Muscle layer of duodenum (tissue), 2 donors: Measurements from ENCODE around the gene OR2V1.
"Not testable (repeated sequence)": the region's sequence is repeated elsewhere in the genome, so short reads cannot be mapped to it uniquely, and the experiment has no call there.

Experiments used
- H3K27ac ChIP-seq: one replicate; pipeline ENCODE4 v1.7.0; 2013; ENCODE audit warnings: mild to moderate bottlenecking, low read length
- H3K27me3 ChIP-seq: one replicate; pipeline ENCODE4 v1.7.0; 2013; ENCODE audit warnings: low read depth, mild to moderate bottlenecking, control low read depth, low read length
- H3K36me3 ChIP-seq, 2 donors: one replicate each; pipeline ENCODE4 v1.7.0; 2013; ENCODE audit warnings: low read length in 2 of 2, control low read depth in 1 of 2, mild to moderate bottlenecking in 1 of 2; ENCODE audit not compliant: insufficient read depth in 2 of 2, control insufficient read depth in 1 of 2
- H3K4me1 ChIP-seq, 2 donors: one replicate each; pipeline ENCODE4 v1.7.0; 2013; ENCODE audit warnings: low read length in 2 of 2, mild to moderate bottlenecking in 2 of 2, control low read depth in 1 of 2, moderate library complexity in 1 of 2; ENCODE audit not compliant: insufficient read depth in 2 of 2, control insufficient read depth in 1 of 2
- H3K4me3 ChIP-seq, 2 donors: one replicate each; pipeline ENCODE4 v1.7.0; 2013; ENCODE audit warnings: low read length in 2 of 2, low read depth in 1 of 2, mild to moderate bottlenecking in 1 of 2
- H3K9me3 ChIP-seq, 2 donors: one replicate each; pipeline ENCODE4 v1.7.0; 2013; ENCODE audit warnings: low read length in 2 of 2, control low read depth in 1 of 2, mild to moderate bottlenecking in 1 of 2; ENCODE audit not compliant: control insufficient read depth in 1 of 2
- donor health status: healthy.

Gene OR2V1

GRCh38 chr5:181121675-181122561 is 9.1 kb downstream of the OR2V1 start:
- Histone ChIP-seq H3K4me3 (no peak overlapping the region), H3K4me1 (no peaks in the 10 kb centered on the region), H3K27me3 (peaks cover 25% of the 10 kb centered on the region), H3K36me3 (no peaks in the 10 kb centered on the region), H3K9me3 (no peaks in the 10 kb centered on the region), H3K27ac (no peak overlapping the region)

- Histone ChIP-seq H3K4me1 (no peaks in the 10 kb centered on the region), H3K27ac (no peak overlapping the region), H3K4me3 (no peak overlapping the region), H3K36me3 (no peaks in the 10 kb centered on the region), H3K27me3 (peaks cover 34% of the 10 kb centered on the region), H3K9me3 (no peaks in the 10 kb centered on the region)
Observed at GRCh38 chr5:181120761-181121160, 10.2 kb downstream of the OR2V1 start.

GRCh38 chr5:181120306-181120705 is 10.7 kb downstream of the OR2V1 start:
- Histone ChIP-seq H3K4me3 (no peak overlapping the region), H3K27me3 (peaks cover 38% of the 10 kb centered on the region), H3K9me3 (no peaks in the 10 kb centered on the region), H3K4me1 (peaks cover 0 to 4% of the 10 kb centered on the region in 2 donors), H3K36me3 (no peaks in the 10 kb centered on the region), H3K27ac (no peak overlapping the region)

- H3K4me3 ChIP-seq = no peak overlapping the region
- H3K27me3 ChIP-seq = peaks cover 48% of the 10 kb centered on the region
- H3K27ac ChIP-seq = no peak overlapping the region
Observed at GRCh38 chr5:181119105-181119504, 11.9 kb downstream of the OR2V1 start.

GRCh38 chr5:181118369-181118768 is 12.6 kb downstream of the OR2V1 start:
- H3K4me3 ChIP-seq = no peak overlapping the region
- H3K27me3 ChIP-seq = peaks cover 48% of the 10 kb centered on the region
- peaks cover 0 to 7% of the 10 kb centered on the region in 2 donors for H3K4me1 ChIP-seq
- no peaks in the 10 kb centered on the region for H3K9me3 ChIP-seq
- no peak overlapping the region for H3K27ac ChIP-seq
- H3K36me3 ChIP-seq = no peaks in the 10 kb centered on the region

More at GRCh38 chr5:181119105-181119504, 11.9 kb downstream of the OR2V1 start:
- no peaks in the 10 kb centered on the region for H3K36me3 ChIP-seq
- H3K4me1 ChIP-seq = peaks cover 0 to 7% of the 10 kb centered on the region in 2 donors
- H3K9me3 ChIP-seq = no peaks in the 10 kb centered on the region

GRCh38 chr5:181114844-181115778 is 15.9 kb downstream of the OR2V1 start:
- Histone ChIP-seq H3K4me3 (no peak overlapping the region), H3K27ac (no peak overlapping the region), H3K27me3 (peaks cover 40% of the 10 kb centered on the region), H3K4me1 (peaks cover 0 to 7% of the 10 kb centered on the region in 2 donors), H3K36me3 (no peaks in the 10 kb centered on the region), H3K9me3 (no peaks in the 10 kb centered on the region)

- Histone ChIP-seq H3K4me3 (no peak overlapping the region), H3K27me3 (peaks cover 42% of the 10 kb centered on the region), H3K27ac (no peak overlapping the region), H3K4me1 (peaks cover 0 to 7% of the 10 kb centered on the region in 2 donors), H3K9me3 (no peaks in the 10 kb centered on the region), H3K36me3 (no peaks in the 10 kb centered on the region)
Observed at GRCh38 chr5:181114284-181114843, 16.6 kb downstream of the OR2V1 start.

- H3K27ac ChIP-seq, H3K4me3 ChIP-seq, H3K36me3 ChIP-seq, H3K9me3 ChIP-seq, H3K4me1 ChIP-seq: not testable (repeated sequence)
- H3K27me3 ChIP-seq = peaks cover 38% of the 10 kb centered on the region
Observed at GRCh38 chr5:181113572-181113971, 17.4 kb downstream of the OR2V1 start.

GRCh38 chr5:181112476-181112875 is 18.5 kb downstream of the OR2V1 start:
- peaks cover 43% of the 10 kb centered on the region for H3K27me3 ChIP-seq
- H3K27ac ChIP-seq = no peak overlapping the region
- no peaks in the 10 kb centered on the region for H3K9me3 ChIP-seq
- no peaks in the 10 kb centered on the region for H3K36me3 ChIP-seq
- peaks cover 0 to 7% of the 10 kb centered on the region in 2 donors for H3K4me1 ChIP-seq
- no peak overlapping the region for H3K4me3 ChIP-seq

GRCh38 chr5:181111010-181111409 is 20.0 kb downstream of the OR2V1 start:
- Histone ChIP-seq H3K27ac (no peak overlapping the region), H3K4me1 (peaks cover 0 to 7% of the 10 kb centered on the region in 2 donors), H3K36me3 (no peaks in the 10 kb centered on the region), H3K4me3 (no peak overlapping the region), H3K9me3 (no peaks in the 10 kb centered on the region), H3K27me3 (peaks cover 37% of the 10 kb centered on the region)

- Histone ChIP-seq H3K4me3 (no peak overlapping the region), H3K36me3 (no peaks in the 10 kb centered on the region), H3K27me3 (peaks cover 24% of the 10 kb centered on the region), H3K4me1 (no peaks in the 10 kb centered on the region), H3K9me3 (no peaks in the 10 kb centered on the region), H3K27ac (no peak overlapping the region)
Observed at GRCh38 chr5:181109489-181110013, 21.4 kb downstream of the OR2V1 start.
